Transverse colon (tissue), 4 donors: ENCODE measurements around the gene ALG3. TPM values are rescaled to one million over a fixed set of nuclear protein-coding genes. Genes with fewer than 3 reads are reported as not detected.

Experiments
- DNase-seq: peaks from one replicate; pipeline ENCODE4 v3.0.0-alpha.2; 2019
- H3K27ac ChIP-seq, 4 donors: fragments of 200-600 bp; sonication (generic); 2 replicates each; pipeline ENCODE4 v1.5.1; 2016 to 2018; ENCODE audit warnings: inconsistent platforms in 4 of 4
- H3K27me3 ChIP-seq: fragments of 200-600 bp; sonication (generic); 2 replicates; pipeline ENCODE4 v1.5.1; 2017; ENCODE audit warnings: inconsistent platforms
- H3K36me3 ChIP-seq, 4 donors: fragments of 200-600 bp; sonication (generic); 2 replicates each; pipeline ENCODE4 v1.5.1; 2017 to 2019; ENCODE audit warnings: inconsistent platforms in 4 of 4
- H3K4me1 ChIP-seq, 4 donors: fragments of 200-600 bp; sonication (generic); 2 replicates each; pipeline ENCODE4 v1.5.1; 2017 to 2020; ENCODE audit warnings: inconsistent platforms in 4 of 4
- H3K4me3 ChIP-seq, 4 donors: fragments of 200-600 bp; sonication (generic); 1 replicate in 1 of 4; 2 replicates in 3 of 4; pipeline versions ENCODE4 v1.5.1 to v1.6.1; 2017 to 2019; ENCODE audit warnings: inconsistent platforms in 4 of 4
- H3K9me3 ChIP-seq, 2 donors: fragments of 200-600 bp; sonication (generic); 2 replicates each; pipeline ENCODE4 v1.5.1; 2017 to 2019; ENCODE audit warnings: inconsistent platforms in 2 of 2
- EP300 ChIP-seq: sonication (generic); formaldehyde crosslinking; IDR thresholded peaks from one replicate; pipeline ENCODE4 v1.6.1; 2017; ENCODE audit warnings: antibody characterized with exemption, low read depth
- POLR2A ChIP-seq: fragments of 450-650 bp; IDR thresholded peaks from one replicate; pipeline ENCODE4 v1.6.1; 2016; ENCODE audit warnings: antibody characterized with exemption, mild to moderate bottlenecking, moderate library complexity
- POLR2AphosphoS5 ChIP-seq, 3 donors: sonication (generic); formaldehyde crosslinking; IDR thresholded peaks; one replicate each; pipeline ENCODE4 v1.6.1; 2016; ENCODE audit warnings: antibody characterized with exemption in 3 of 3
- WGBS, 2 donors: methylation state at CpG; one replicate each; pipeline ENCODE4 v1.1.5; 2018; ENCODE audit warnings: low coverage in 1 of 2; 5-methylcytosine and 5-hydroxymethylcytosine counted together
- in situ Hi-C, 4 donors: fragments of 200-750 bp; cut with MboI; loops; one replicate each; pipeline versions ENCODE4 v1.15.0 to v1.15.1; 2017; ENCODE audit warnings: low sequenced_read_pairs in 3 of 4, low pct_ligation_motif_present in 1 of 4, low pct_unique_long_range_greater_than_20kb in 1 of 4
- intact Hi-C: fragments of 100-400 bp; cut with DNase I; formaldehyde crosslinking; loops from one replicate; pipeline ENCODE4 v1.15.1; 2023; ENCODE audit warnings: low total_unique reads
- total RNA-seq, 4 donors: library from RNA; depleted of rRNA; stranded (reverse); fragments of >200 nt; gene quantifications; one replicate each; pipeline ENCODE4 v1.1.0, GENCODE V29; 2016
- TF ChIP-seq, protein P1 (sequence below), 5 experiments: fragments of 200-600 bp in 3 of 5; fragments of 450-650 bp in 2 of 5; sonication (generic) in 3 of 5; IDR thresholded peaks; 1 replicate in 2 of 5; 2 replicates in 3 of 5; pipeline ENCODE4 v1.5.1; 2016 to 2017; ENCODE audit warnings: antibody characterized with exemption in 5 of 5, inconsistent platforms in 3 of 5, mild to moderate bottlenecking in 2 of 5, moderate library complexity in 1 of 5

Gene ALG3
- total RNA-seq, 4 donors from 2014 or later, result 37.3 to 67.3 (median 52.2) TPM

- no peak for DNase-seq
- WGBS, 2 donors, result 3 to 4% methylated on average over 11 to 57 of the region's 66 CpGs
- H3K27ac ChIP-seq, result no peak overlapping the region
- no peaks in the 10 kb centered on the region for H3K9me3 ChIP-seq
- H3K27me3 ChIP-seq, result peaks cover 81% of the 10 kb centered on the region
- peak overlapping the region; percentile 15 to 56 (median 30) for H3K4me3 ChIP-seq
- H3K4me1 ChIP-seq, result peaks cover 9 to 30% (median 28%) of the 10 kb centered on the region in 4 donors
- H3K36me3 ChIP-seq, result no peaks in the 10 kb centered on the region
- no peak for TF ChIP-seq POLR2AphosphoS5 (IDR thresholded peaks at IDR 0.05)
- no peak for TF ChIP-seq POLR2A
- TF ChIP-seq EP300, result no peak
- TF ChIP-seq, protein P1, sequence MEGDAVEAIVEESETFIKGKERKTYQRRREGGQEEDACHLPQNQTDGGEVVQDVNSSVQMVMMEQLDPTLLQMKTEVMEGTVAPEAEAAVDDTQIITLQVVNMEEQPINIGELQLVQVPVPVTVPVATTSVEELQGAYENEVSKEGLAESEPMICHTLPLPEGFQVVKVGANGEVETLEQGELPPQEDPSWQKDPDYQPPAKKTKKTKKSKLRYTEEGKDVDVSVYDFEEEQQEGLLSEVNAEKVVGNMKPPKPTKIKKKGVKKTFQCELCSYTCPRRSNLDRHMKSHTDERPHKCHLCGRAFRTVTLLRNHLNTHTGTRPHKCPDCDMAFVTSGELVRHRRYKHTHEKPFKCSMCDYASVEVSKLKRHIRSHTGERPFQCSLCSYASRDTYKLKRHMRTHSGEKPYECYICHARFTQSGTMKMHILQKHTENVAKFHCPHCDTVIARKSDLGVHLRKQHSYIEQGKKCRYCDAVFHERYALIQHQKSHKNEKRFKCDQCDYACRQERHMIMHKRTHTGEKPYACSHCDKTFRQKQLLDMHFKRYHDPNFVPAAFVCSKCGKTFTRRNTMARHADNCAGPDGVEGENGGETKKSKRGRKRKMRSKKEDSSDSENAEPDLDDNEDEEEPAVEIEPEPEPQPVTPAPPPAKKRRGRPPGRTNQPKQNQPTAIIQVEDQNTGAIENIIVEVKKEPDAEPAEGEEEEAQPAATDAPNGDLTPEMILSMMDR (IDR thresholded peaks at IDR 0.05), result no peak
- intact Hi-C loops (no loop called here), in situ Hi-C loops (loop anchor here in 1 of 4 donors (25.0 kb wide), 1 partner anchor 375 kb away; the partner anchor contains the start of gene PARL)
Measured at GRCh38 chr3:184261854-184262763, 13.3 kb upstream of the ALG3 start.

GRCh38 chr3:184261270-184261853 is 12.6 kb upstream of the ALG3 start, which contains the start of gene CAMK2N2:
Gene CAMK2N2 (minus strand): TSS chr3:184261553. CDS start chr3:184261285, 268 bp downstream.
- Histone ChIP-seq H3K4me3 (peak within 1 kb of the TSS; percentile 15 to 56 (median 30)), H3K36me3 (no peaks in the 10 kb centered on the region), H3K27me3 (peaks cover 80% of the 10 kb centered on the region), H3K4me1 (peaks cover 9 to 30% (median 28%) of the 10 kb centered on the region in 4 donors), H3K9me3 (no peaks in the 10 kb centered on the region), H3K27ac (no peak within 1 kb of the TSS)
- peak; percentile 50 for DNase-seq
- intact Hi-C loops, result no loop called here
- in situ Hi-C loops, result loop anchor here in 1 of 4 donors (25.0 kb wide), 1 partner anchor 374 kb away; the partner anchor contains the start of gene PARL
- 2% methylated on average over 8 of the region's 67 CpGs; no CpG with 5 or more reads in 1 of the 2 donors for WGBS, 2 donors
- TF ChIP-seq POLR2A (no peak), EP300 (no peak), POLR2AphosphoS5 (IDR thresholded peaks at IDR 0.05) (no peak)
- TF ChIP-seq, protein P1 (IDR thresholded peaks at IDR 0.05), result no peak

GRCh38 chr3:184260724-184261269 is 12.0 kb upstream of the ALG3 start:
- Histone ChIP-seq H3K4me3 (peak overlapping the region in 3 of 4 donors; percentile 22 to 56 (median 37)), H3K27me3 (peaks cover 76% of the 10 kb centered on the region), H3K9me3 (no peaks in the 10 kb centered on the region), H3K36me3 (no peaks in the 10 kb centered on the region), H3K27ac (no peak overlapping the region), H3K4me1 (peaks cover 9 to 30% (median 28%) of the 10 kb centered on the region in 4 donors)
- WGBS, 2 donors, result 0 to 3% methylated on average over 3 to 42 of the region's 49 CpGs
- intact Hi-C loops (no loop called here), in situ Hi-C loops (loop anchor here in 1 of 4 donors (25.0 kb wide), 1 partner anchor 373 kb away; the partner anchor contains the start of gene PARL)
- no peak for DNase-seq
- TF ChIP-seq, protein P1 (IDR thresholded peaks at IDR 0.05), result no peak
- TF ChIP-seq POLR2AphosphoS5 (IDR thresholded peaks at IDR 0.05) (no peak), POLR2A (no peak), EP300 (no peak)
